GM23338 (cell line): ENCODE measurements around the gene DCBLD1.

Source experiments
- CREB1 ChIP-seq: fragments of 250-450 bp; sonication (Bioruptor Pico); IDR thresholded peaks from 2 replicates; pipeline ENCODE4 v1.5.0; 2020; ENCODE audit warnings: low read depth, mild to moderate bottlenecking, moderate library complexity
- CTCF ChIP-seq, 2 experiments: fragments of 200-600 bp in 1 of 2; sonication (generic) in 1 of 2; conservative IDR thresholded peaks; 2 replicates each; pipeline versions ENCODE4 v1.5.1 to v1.6.1; 2016 to 2017; ENCODE audit warnings: antibody characterized with exemption in 2 of 2, low read depth in 2 of 2, mild to moderate bottlenecking in 2 of 2, moderate library complexity in 1 of 2
- ETS1 ChIP-seq: IDR thresholded peaks from 2 replicates; pipeline ENCODE4 v1.6.1; 2016; ENCODE audit warnings: antibody characterized with exemption
- EZH2 ChIP-seq: fragments of 200-600 bp; sonication (generic); IDR thresholded peaks from one replicate; pipeline ENCODE4 v1.8.0; 2017; ENCODE audit warnings: antibody characterized with exemption, mild to moderate bottlenecking, low read depth; ENCODE audit not compliant: unreplicated experiment
- EZH2phosphoT487 ChIP-seq: fragments of 200-600 bp; sonication (generic); IDR thresholded peaks from one replicate; pipeline ENCODE4 v1.8.1; 2018; ENCODE audit warnings: antibody characterized with exemption; ENCODE audit not compliant: unreplicated experiment
- JUNB ChIP-seq: IDR thresholded peaks from one replicate; pipeline ENCODE4 v1.6.1; 2016; ENCODE audit warnings: antibody characterized with exemption; ENCODE audit not compliant: unreplicated experiment
- NANOG ChIP-seq: IDR thresholded peaks from 2 replicates; pipeline ENCODE4 v1.6.1; 2016; ENCODE audit warnings: antibody characterized with exemption, borderline replicate concordance
- POLR2AphosphoS5 ChIP-seq: IDR thresholded peaks from 2 replicates; pipeline ENCODE4 v1.6.1; 2016; ENCODE audit warnings: antibody characterized with exemption, low read depth
- REST ChIP-seq: IDR thresholded peaks from one replicate; pipeline ENCODE4 v1.6.1; 2018; ENCODE audit warnings: antibody characterized with exemption; ENCODE audit not compliant: unreplicated experiment
- ZNF114 ChIP-seq: fragments of 250-450 bp; sonication (Bioruptor Pico); IDR thresholded peaks from 2 replicates; pipeline ENCODE4 v1.5.0; 2020; ENCODE audit warnings: mild to moderate bottlenecking, moderate library complexity
- ZNF331 ChIP-seq: fragments of 250-450 bp; sonication (Bioruptor Pico); IDR thresholded peaks from 2 replicates; pipeline ENCODE4 v1.5.0; 2020; ENCODE audit warnings: low read depth, mild to moderate bottlenecking, moderate library complexity

- peak; percentile 51 to 77 for TF ChIP-seq CTCF (conservative IDR thresholded peaks at IDR 0.05; ENCODE audit: low read depth in 2 of 2)
- TF ChIP-seq CREB1: no peak
- no peak for TF ChIP-seq EZH2phosphoT487
- no peak for TF ChIP-seq REST
- TF ChIP-seq POLR2AphosphoS5: no peak
- no peak for TF ChIP-seq NANOG
- TF ChIP-seq EZH2: no peak
- no peak for TF ChIP-seq ZNF114 (CRISPR knock-in tag)
- TF ChIP-seq ZNF331 (CRISPR knock-in tag): no peak
- no peak for TF ChIP-seq ETS1
- no peak for TF ChIP-seq JUNB
These were observed 4.3 kb upstream of the DCBLD1 start for GRCh38 chr6:117477988-117478852.
